ENCODE measurements around the gene ZNF740.

The ZNF740 gene

DNA sequence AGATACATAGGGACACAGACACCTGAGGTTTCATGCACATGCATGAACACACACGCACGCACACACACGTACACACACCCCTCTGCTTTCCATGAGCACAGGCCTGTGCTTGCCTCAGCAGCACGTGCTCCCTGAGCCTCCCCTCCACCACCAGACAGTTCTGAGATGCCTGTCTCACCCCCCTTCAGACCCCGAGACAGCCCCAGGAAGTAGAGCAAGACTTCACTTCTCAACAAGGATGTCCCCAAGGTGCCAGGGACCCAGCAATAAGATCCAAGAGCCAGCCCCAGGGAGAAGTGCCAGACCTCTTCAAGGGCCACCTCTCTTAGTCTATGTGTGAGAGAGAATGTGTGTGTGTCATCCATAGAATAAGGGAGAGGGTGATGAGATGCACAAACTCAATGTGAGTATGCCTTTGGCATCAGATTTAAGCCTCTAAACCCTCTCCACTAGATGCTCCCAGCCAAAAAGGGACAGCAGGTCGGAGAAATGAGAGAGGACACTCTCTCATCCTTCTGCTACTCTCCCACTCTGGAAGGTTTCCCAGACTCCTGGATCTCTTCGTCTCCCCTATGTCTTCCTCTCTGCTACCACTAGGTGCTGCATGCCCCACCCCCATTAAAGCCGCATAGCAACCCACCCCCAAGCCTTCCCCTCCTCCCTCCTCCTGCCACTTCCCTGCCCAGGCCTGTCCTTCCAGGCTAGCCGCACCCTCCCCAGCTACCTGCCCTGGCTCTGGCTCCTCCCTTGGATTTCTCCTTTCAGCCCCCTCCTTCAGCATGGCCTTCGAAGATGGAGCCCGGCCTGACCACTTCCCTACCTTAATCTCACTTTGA, 43.8 kb downstream of the ZNF740 start:
- FAIRE-seq = no peak
- DNase-seq (ENCODE audit: insufficient read length, low spot score) = no peak

DNA sequence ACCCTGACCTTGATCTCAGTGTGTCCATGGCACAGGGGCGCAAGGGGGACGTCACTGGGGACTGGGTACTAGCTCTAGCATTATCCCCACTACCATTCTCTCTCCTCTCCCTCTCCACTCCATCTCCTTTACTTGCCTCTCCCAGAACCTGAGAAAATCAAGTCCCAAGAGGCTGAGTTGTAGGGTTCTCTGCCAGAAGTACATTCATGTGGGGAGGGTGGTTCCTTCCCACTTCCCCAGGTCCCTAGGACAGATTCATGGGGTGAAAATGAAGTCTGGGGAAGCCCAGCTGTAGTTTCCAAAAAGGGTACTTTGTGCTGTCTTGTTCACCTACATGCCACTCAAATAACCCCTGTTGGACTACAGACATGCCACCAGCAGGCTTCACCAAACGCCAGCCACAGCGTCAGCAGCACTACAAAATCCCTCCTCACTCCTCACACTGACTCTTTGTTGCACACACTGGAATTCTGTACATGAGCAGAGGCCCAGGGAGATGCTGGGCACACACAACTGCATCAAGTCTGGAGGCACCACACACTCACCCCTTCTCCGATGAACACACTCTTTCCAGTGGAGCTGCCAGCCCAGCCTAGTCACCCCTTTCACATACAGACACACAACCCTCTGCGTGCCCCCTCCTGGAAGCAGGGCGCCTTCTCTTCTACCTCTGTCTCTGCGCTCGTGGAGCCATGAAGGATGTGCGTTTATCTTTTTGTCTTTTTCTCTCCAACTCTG, 44.5 kb downstream of the ZNF740 start:
- FAIRE-seq = no peak
- no peak for DNase-seq (ENCODE audit: insufficient read length, low spot score)

DNA sequence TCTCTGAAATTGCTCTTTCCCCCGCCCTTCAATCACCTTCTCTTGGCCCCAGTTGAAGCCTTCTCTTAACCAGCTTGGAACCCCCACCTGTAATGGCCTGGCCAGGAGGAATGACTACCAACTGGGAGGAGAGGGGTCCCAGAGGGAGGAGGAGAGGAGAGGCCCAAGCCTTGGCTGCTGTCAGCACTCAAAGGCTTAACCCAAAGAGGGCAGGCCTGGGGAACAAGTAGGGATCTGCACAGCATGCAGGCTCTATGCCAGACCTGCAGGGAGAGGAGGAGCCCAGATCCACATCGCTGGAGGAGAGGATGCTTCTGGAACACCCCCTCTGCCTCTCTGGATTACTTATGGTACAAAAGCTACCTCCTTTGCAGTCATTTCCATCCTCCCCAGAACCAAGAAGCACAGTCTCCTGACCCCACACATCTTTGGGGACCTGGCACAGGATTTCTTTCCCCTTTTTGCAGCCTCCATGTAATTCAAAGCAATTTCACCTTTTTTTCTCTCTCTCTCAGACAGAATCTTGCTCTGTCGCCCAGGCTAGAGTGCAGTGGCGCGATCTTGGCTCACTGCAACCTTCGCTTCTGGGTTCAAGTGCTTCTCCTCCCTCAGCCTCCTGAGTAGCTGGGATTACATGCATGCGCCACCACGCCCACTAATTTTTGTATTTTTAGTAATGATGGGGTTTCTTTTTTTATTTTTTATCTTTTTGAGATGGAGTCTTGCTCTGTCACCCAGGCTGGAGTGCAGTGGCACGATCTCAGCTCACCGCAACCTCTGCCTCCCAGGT, 45.3 kb downstream of the ZNF740 start:
- FAIRE-seq (no peak), DNase-seq (ENCODE audit: insufficient read length, low spot score) (no peak)

DNA sequence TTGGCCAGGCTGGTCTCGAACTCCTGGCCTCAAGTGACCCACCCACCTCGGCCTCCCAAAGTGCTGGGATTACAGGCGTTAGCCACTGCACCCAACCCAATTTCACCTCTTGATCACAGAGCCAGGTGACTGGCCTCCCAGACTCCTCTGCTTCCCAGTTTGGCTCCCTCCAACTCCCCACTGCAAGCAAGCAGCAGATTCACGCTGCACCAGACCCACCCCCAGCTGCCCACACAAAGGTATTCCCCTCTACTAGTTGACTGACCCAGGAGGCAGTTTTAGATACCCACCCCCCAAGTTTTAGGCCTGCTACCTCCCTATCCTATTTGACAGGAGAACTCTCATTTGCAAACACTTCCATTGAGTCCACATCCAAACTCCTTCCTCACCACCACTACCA, 46.3 kb downstream of the ZNF740 start:
- FAIRE-seq (no peak), DNase-seq (ENCODE audit: insufficient read length, low spot score) (no peak)

DNA sequence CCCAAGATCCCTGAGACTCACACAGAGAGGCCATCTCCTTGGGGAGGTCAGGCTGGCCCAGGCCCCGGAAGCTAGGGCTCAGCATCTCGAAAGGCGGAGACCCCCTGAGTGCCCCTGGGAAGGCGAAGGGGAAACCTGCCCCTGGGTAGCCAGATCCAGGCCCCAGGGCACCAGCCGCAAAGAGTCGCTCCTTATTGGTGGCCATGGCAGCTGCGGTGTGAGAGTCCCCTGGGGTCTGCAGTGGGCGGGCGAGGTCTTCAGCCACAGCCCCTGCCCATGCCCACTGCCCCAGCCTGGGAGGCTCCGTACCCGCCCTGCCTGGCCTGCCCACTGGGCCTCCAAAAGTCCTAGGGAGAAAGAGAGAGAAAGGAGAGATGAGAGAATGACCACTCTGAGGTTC, 46.8 kb downstream of the ZNF740 start:
- FAIRE-seq (no peak), DNase-seq (ENCODE audit: insufficient read length, low spot score) (no peak)

DNA sequence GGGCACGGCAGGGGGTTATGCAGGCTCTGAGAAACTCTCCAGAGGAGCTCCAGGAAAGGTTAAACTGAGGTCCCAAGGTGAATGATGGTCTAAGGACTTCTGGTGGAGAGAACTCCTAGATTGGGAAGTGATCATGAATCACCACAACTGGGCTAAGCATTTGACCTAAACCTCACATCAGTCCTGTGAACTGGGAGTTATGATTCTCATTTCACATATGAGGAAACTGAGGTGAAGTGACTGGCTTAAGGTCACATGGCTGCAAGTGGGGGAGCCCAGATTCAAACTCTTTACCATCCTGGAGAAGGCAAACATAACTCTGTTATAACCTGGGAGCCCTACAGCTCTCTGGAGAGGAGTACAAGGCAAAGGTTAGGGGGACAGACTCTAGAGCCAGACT, 47.3 kb downstream of the ZNF740 start:
- no peak for DNase-seq (ENCODE audit: insufficient read length, low spot score)

DNA sequence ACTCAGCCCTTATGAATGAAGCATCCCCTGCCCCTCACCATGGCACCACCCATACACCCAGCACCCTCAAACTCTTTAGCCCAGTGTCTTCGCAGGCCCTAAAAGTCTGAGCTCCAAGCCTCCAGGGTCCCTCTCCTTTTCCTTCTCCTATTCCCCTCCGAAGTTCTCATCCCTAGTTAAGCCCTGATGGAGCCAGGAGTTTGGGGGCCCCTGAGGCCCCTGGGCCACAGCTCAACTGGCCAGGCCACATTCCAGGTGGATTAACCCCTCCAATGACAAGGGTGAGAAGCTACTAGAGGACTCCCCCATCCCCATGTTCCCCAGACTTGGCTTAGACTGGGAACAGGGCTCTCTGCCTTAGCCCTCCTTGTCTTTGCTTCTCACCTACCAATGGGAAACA, 48.9 kb downstream of the ZNF740 start:
- FAIRE-seq = no peak
- no peak for DNase-seq (ENCODE audit: insufficient read length, low spot score)

More for the DNA sequence above, 47.3 kb downstream of the ZNF740 start:
- FAIRE-seq = no peak

DNA sequence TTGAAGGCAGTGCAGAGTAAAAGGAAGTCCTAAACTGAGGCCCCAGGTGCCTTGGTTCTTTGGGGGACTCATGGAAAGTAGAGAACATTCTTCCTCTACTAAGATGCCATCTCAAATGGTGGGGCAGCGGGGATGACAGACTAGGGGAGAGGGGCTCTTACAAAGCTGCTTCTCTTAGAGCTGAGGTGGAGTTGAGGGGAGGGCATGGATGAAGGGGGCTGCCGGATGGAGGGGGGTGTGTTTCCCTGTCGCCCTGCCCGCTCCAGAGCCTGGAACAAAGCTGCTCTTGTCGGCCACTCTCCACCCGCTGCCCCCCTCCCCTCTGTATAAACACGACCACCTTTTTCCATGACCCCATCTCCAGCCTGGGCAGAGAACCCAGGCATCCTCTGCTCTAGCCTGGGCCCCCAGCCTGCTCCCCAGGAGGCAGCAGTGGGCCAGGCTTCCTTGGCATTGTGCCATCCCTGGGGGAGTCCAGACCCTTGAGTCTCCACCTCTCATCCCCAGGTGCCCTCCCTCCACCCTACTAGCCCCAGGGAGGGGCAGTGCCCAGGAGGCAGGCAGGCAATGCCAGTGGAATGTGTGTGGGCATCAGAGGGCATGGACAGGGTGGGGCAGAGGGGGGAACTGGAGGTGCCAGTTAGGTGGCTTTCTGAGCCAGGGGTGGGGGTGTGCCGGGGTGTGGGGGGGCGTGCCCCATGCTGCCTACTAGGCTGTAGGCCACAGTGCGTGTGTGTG, 49.8 kb downstream of the ZNF740 start:
- DNase-seq (ENCODE audit: insufficient read length, low spot score) = no peak
- FAIRE-seq = no peak

DNA sequence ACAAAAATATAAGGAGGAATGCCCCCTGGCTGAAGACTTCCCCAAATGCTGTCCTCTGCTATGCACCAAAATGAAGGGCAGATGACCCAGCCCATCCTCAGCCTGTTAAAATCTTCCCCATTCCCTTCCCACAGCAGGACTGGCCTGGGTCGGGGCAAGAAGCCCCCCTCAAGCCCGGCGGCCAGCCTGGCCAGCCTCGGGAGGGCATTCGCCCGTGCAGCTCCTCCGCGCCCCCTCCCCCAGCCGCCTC, 51.1 kb downstream of the ZNF740 start:
- FAIRE-seq (no peak), DNase-seq (ENCODE audit: insufficient read length, low spot score) (no peak)

DNA sequence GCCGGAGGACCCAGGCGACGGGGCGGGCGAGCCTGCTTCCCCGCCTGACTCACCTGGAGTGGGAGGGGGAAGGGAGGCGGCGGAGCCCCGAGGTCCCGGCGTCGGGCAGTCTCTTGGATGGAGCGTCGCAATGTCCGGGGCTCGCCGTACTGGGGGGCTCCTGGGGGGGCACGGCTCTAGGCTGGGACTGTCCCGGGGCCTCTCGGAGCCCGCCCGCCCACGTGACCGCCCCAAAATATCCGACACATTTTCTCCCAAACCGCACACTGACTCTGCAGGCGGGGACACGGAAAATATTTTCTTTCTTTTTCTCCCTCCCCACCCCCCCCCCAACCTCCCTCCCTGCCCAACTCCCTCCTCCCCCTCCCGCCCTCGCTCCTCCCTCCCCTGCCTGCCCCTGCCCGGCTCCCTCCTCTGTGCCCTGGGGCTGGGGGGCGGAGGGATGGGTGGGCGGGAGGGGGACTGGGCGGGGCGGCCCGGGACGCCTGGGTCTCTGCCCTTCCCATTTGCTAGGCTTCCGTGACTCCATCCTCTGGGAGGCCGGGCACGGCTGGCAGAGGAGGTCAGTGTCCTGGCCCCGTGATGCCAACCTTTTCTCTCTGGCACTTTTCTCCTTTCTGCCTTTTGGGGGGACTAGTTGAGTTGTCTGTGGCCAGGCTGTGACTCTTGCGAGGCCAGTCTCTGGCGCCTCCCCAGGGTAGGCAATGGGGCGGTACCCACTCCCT, 51.6 kb downstream of the ZNF740 start, which contains the start of gene RARG:
RARG (minus strand) TSS at position 289 of the 725 bp plus-strand sequence. CDS start 4,664 bp downstream, outside the sequence.
- FAIRE-seq (no peak), DNase-seq (ENCODE audit: insufficient read length, low spot score) (no peak)

DNA sequence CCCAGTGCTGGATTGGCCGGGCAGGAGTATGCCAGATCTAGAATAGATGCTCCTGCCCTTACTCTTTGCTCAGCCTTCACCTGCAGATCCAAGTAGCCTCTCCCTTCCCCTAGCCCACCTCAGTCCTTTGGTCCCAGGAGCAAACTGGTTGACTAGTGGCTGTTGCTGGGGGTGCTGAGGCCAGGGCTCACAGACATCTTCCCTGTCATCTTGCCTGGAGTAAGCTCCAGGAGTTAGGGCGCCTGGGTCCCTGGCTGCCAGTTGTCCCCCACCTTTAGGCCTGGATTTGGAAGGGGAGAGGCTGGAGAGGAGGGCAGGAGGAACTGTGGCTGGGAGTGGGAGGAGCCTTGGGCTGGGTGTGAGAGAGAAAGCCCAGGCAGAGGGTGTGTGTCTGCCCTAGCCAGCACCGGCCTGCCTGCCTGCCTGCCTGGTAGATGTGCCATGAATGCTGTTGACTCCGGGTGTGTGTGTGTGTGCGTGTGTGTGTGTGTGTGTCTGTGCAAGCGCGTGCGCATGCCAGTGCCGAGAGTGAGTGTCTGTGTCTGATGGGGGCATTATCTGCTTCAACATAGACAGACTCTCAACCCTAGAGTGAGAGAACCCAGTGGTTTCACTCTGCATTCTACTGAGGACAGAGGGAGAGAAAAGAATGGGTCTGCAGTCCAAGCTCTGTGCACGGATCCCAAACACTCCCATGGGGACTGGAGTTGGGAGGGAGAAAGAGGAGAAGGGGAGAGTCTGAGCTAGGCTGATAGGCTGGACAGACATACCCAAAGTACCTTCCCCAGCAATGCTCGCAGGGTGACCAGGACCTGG, 52.3 kb downstream of the ZNF740 start:
- peak; percentile 31 for FAIRE-seq
- no peak for DNase-seq (ENCODE audit: insufficient read length, low spot score)

DNA sequence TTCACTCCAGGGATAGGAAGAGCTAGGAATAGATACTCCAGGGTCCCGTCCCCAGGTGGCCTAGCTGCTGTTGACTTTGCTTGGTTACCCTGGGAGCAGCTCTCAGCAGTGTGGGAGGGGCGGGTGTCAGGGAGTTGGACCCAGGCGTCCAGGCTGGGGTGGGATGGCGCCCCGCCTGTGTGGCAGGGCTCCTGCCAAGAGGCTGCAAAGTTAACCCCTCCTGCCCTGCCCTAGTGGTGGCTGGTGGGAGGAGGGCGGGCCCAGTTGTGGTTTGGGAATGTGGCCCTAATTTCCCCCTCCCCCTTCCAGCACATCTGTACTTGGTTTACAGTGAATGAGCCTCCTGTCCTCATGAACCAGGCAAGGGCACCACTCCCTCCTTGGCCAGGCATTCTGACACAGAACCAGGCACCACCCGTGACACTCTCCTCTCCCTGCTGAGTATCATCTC, 53.2 kb downstream of the ZNF740 start:
- FAIRE-seq = no peak

DNA sequence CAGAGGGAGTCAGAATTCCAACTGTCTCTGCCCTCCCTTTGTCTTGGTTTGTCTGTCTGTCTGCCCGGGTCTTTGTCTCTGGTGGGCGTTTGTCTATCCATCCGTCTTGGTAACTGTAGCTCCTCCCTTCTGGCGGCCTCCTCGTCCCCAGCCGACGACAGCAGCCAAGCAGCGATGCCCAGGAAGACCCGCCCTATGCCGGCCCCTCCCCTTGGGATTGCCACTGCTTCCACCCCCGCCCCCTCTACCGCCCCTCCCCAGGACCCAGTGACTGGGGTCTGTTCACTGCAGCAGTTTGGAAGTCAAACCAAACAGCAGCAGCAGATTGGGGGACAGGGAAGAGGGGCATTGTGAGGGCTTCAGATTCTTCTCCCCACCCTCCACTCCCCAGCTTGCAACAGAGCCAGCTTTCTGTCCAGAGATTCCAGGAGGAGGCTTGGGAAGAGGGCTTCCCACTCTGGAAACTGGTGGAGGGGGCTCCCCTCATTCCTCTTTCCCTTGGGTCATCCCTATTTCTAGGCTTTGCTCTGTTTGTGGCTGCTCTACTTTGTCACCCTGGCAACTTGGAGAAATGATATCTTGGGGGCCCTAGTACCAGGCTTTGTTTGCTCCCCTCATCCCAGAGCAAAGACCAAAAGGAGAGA, 53.9 kb downstream of the ZNF740 start:
- FAIRE-seq = no peak
- no peak for DNase-seq (ENCODE audit: insufficient read length, low spot score)

More for the DNA sequence above, 53.2 kb downstream of the ZNF740 start:
- DNase-seq (ENCODE audit: insufficient read length, low spot score) = no peak

DNA sequence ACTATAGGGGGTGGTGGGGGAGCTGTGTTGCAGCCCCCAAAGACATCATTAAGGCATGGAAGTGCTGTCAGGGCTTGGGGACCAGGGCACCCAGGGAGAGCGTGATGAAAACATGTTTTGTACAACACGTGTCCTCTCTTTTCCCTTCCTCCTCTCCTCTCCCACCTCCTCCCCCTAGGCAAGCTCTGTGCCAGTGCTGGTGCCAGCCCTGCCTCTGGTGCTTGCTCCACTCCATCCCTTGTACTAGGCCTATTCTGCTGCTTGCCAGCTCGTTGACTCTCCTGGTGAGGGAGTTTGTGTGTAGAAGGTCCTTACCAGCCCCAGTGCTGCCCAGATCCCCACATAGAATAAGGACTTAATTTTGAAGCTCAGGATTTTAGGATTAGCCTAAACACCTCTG, 54.6 kb downstream of the ZNF740 start:
- DNase-seq (ENCODE audit: insufficient read length, low spot score) (no peak), FAIRE-seq (no peak)

DNA sequence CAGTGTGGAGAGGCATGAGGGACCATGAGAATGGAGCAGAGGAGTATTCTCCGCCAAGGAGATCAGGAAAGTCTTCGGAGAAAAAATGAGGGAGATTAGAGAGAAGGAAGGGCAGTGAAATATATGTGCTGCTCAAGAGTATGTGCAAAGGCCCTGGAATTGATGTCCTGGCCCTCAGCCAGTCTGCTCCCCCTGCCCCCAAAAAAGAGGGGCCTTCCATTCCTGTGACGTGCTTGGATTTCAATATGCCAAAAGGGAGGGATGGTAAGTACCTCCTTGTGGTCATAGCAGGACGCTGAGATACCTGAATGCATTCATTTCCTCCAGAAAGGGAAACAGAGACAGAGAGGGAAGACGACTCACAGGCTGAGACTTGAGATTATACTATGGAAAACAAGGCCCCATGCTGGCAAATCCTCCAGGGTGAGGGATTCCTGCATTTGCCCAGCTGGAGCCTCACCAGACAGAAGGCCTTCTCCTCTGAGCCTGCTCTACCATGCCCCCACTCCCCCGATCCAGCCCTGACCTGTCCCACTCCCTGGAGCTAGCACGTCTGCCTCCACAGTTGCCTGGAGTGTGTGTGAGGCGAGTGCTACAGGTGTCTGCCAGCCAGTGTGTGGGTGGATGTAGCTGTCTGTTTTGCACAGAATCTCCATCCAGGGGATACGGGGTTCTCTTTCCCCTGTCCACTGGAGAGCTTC, 55.4 kb downstream of the ZNF740 start:
- DNase-seq (ENCODE audit: insufficient read length, low spot score) (no peak), FAIRE-seq (no peak)

DNA sequence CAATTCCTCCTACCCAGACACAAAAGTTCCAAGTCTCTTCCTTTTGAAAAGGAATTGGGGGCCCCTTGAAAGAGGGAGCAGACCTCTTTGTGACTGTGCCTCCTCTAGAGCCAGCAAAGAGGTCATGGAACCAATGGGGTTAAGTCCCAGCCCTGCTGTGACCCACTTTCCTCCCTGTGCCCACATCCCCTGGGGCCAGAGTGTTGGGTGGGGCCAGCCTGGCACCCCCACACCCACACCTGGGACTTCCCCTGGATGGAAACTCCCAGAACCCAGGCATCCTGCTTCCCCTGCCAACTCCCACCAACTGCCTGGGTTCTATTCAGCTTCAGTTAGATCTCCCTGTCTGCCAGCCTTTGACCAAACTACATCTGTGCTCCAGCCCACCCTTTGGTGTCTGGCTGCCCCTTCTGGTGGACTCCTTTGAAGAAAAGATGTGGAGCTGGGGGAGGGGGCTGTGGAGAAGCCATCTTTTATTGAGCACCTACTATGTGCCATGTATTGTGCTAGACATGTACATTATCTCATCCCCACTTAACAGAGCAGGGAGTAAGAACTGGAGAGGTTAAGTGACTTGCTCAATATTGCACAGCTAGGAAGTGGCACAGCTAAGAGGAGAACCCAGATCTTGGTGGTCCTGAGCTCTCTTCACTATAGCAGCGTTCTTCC, 56.1 kb downstream of the ZNF740 start:
- FAIRE-seq = no peak
- DNase-seq (ENCODE audit: insufficient read length, low spot score) = no peak

DNA sequence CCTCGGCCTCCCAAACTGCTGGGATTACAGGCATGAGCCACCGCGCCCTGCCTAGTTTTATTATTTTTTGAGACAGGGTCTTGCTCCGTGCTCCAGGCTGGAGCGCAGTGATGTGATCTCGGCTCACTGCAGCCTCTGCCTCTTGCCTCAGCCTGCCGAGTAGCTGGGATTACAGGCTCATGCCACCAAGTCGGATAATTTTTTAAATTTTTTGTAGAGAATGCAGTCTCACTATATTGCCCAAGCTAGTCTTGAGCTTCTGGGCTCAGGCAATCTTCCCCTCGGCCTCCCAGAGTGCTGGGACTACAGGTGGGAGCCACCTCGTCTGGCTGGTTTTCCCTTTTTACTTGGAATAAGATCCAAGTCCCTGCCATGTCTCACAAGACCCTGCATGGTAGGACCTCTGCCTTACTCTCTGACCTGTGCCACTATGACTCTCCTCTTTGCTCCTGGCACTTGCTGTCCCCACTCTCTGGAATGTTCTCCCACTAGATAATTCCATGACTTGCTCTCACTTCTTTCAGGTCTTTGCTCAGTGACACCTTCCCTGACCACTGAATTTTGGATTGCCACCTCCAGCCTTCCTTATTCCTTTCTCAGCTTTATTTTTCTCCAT, 59.2 kb downstream of the ZNF740 start:
- DNase-seq (ENCODE audit: insufficient read length, low spot score) (no peak), FAIRE-seq (no peak)
